HepG2 (cell line): Measurements from ENCODE around the gene OAF. TPM values are rescaled to one million over a fixed set of nuclear protein-coding genes. Genes with fewer than 3 reads are reported as not detected.
A peak's percentile ranks its signal among the peaks of the same experiment; 100 is the strongest.

Source experiments
- AKNA ChIP-seq: sonication (generic); formaldehyde crosslinking; IDR thresholded peaks from 2 replicates; pipeline ENCODE4 v1.4.0; 2020; ENCODE audit warnings: missing genetic modification reagents, borderline replicate concordance
- CERS6 ChIP-seq: sonication (generic); formaldehyde crosslinking; IDR thresholded peaks from 2 replicates; pipeline ENCODE4 v1.5.0; 2020; ENCODE audit warnings: missing genetic modification reagents
- ESRRA ChIP-seq: sonication (generic); formaldehyde crosslinking; IDR thresholded peaks from 2 replicates; pipeline ENCODE4 v1.5.1; 2020; ENCODE audit warnings: mild to moderate bottlenecking, low read depth, missing genetic modification reagents
- ISL2 ChIP-seq: sonication (generic); formaldehyde crosslinking; IDR thresholded peaks from 2 replicates; pipeline ENCODE4 v1.5.0; 2020; ENCODE audit warnings: missing genetic modification reagents
- MAFK ChIP-seq, 2 experiments: IDR thresholded peaks in 1 of 2; conservative IDR thresholded peaks in 1 of 2; 2 replicates each; pipeline ENCODE4 v1.6.1; 2011; ENCODE audit warnings: improper control_type of control experiment in 2 of 2, low read length in 2 of 2
- PHF21A ChIP-seq: sonication (generic); formaldehyde crosslinking; IDR thresholded peaks from 2 replicates; pipeline ENCODE4 v1.5.0; 2020; ENCODE audit warnings: mild to moderate bottlenecking, missing genetic modification reagents
- POLR2AphosphoS5 ChIP-seq: IDR thresholded peaks from 2 replicates; pipeline ENCODE4 v1.6.1; 2012; ENCODE audit warnings: low read depth, low read length
- STAT5B ChIP-seq: sonication (generic); formaldehyde crosslinking; IDR thresholded peaks from 2 replicates; pipeline ENCODE4 v1.4.0; 2020; ENCODE audit warnings: missing genetic modification reagents
- TEF ChIP-seq: sonication (generic); formaldehyde crosslinking; IDR thresholded peaks from 2 replicates; pipeline ENCODE4 v1.5.0; 2020; ENCODE audit warnings: missing genetic modification reagents
- XRCC5 ChIP-seq: fragments of 200-400 bp; formaldehyde crosslinking; optimal IDR thresholded peaks from 2 replicates; pipeline ENCODE3; 2017; ENCODE audit warnings: mild to moderate bottlenecking, low read length
- ZNF251 ChIP-seq: sonication (generic); formaldehyde crosslinking; IDR thresholded peaks from 2 replicates; pipeline ENCODE4 v1.9.0; 2021; ENCODE audit warnings: mild to moderate bottlenecking, missing genetic modification reagents
- ZNF280D ChIP-seq: sonication (generic); formaldehyde crosslinking; IDR thresholded peaks from 2 replicates; pipeline ENCODE4 v1.5.1; 2020; ENCODE audit warnings: mild to moderate bottlenecking, missing genetic modification reagents
- ZNF430 ChIP-seq: sonication (generic); formaldehyde crosslinking; IDR thresholded peaks from 2 replicates; pipeline ENCODE4 v1.9.0; 2021; ENCODE audit warnings: mild to moderate bottlenecking, missing genetic modification reagents
- ZNF484 ChIP-seq: sonication (generic); formaldehyde crosslinking; IDR thresholded peaks from 2 replicates; pipeline ENCODE4 v1.5.1; 2020; ENCODE audit warnings: mild to moderate bottlenecking, low read depth, missing genetic modification reagents, borderline replicate concordance
- ZNF512 ChIP-seq: sonication (generic); formaldehyde crosslinking; IDR thresholded peaks from 2 replicates; pipeline ENCODE4 v1.4.0; 2020; ENCODE audit warnings: mild to moderate bottlenecking, missing genetic modification reagents
- ZNF670 ChIP-seq: sonication (generic); formaldehyde crosslinking; IDR thresholded peaks from 2 replicates; pipeline ENCODE4 v1.8.0; 2022; ENCODE audit warnings: mild to moderate bottlenecking, missing genetic modification reagents, borderline replicate concordance
- ZNF713 ChIP-seq: sonication (generic); formaldehyde crosslinking; IDR thresholded peaks from 2 replicates; pipeline ENCODE4 v1.4.0; 2020; ENCODE audit warnings: mild to moderate bottlenecking, missing genetic modification reagents
- ZNF792 ChIP-seq: IDR thresholded peaks from 2 replicates; pipeline ENCODE4 v1.6.1; 2016
- polyA plus RNA-seq, 8 experiments: library from polyadenylated mRNA; depleted of rRNA in 3 of 8; stranded (reverse) in 7 of 8; unstranded in 1 of 8; fragments of >200 nt; fragmentation: Illumina TruSeq in 4 of 8; extraction: Trizol in 4 of 8; gene quantifications; 2 replicates each; pipeline versions ENCODE4 v1.2.1 to v1.2.3, GENCODE V29; 2011 to 2016; ENCODE audit warnings: low read depth in 4 of 8, missing spikeins in 1 of 8, mixed read lengths in 1 of 8; ENCODE audit not compliant: insufficient read depth in 1 of 8
- total RNA-seq, 5 experiments: library from RNA; depleted of rRNA; stranded (reverse); fragments of >200 nt; fragmentation: Illumina TruSeq; extraction: Trizol; gene quantifications; 2 replicates each; pipeline ENCODE4 v1.2.3, GENCODE V29; 2016; ENCODE audit warnings: low read depth in 1 of 5

OAF gene
- total and polyA plus RNA-seq, 2 of the 13 experiments (the other 11 are each of a cell fraction or from before 2014, with no cell fraction given), result 63.7 to 94.6 TPM

GRCh38 chr11:120182790-120183491, 27.9 kb upstream of the OAF start (continued):
- 0 out of 2 replicates have a peak, but pooled peaks have one; percentile 64 for TF ChIP-seq ZNF792 (CRISPR knock-in tag)
- TF ChIP-seq ZNF713 (CRISPR knock-in tag), result no peak
- 0 out of 2 replicates have a peak, but pooled peaks have one; percentile 59 for TF ChIP-seq ZNF430 (CRISPR knock-in tag)
- TF ChIP-seq MAFK (conservative IDR thresholded peaks at IDR 0.05 in 1 of 2, IDR thresholded peaks at IDR 0.05 in 1 of 2; ENCODE audit: low read length in 2 of 2), result no peak
- no peak for TF ChIP-seq PHF21A (CRISPR knock-in tag)
- TF ChIP-seq POLR2AphosphoS5, result no peak
- TF ChIP-seq CERS6, result no peak
- no peak for TF ChIP-seq STAT5B (CRISPR knock-in tag)
- TF ChIP-seq ZNF280D (CRISPR knock-in tag), result no peak
- peak; percentile 90; the same call in 1 of the 2 replicates for TF ChIP-seq ESRRA
- TF ChIP-seq ZNF512 (CRISPR knock-in tag), result 0 out of 2 replicates have a peak, but pooled peaks have one; percentile 32
- TF ChIP-seq XRCC5, result peak; percentile 76
- TF ChIP-seq AKNA (CRISPR knock-in tag), result no peak
- TF ChIP-seq TEF (CRISPR knock-in tag), result no peak
- TF ChIP-seq ZNF251 (CRISPR knock-in tag), result no peak
- no peak for TF ChIP-seq ZNF670
- TF ChIP-seq ZNF484, result no peak
- no peak for TF ChIP-seq ISL2
